Measurements from ENCODE around the gene MS4A12. TPM values are rescaled to one million over a fixed set of nuclear protein-coding genes. Genes with fewer than 3 reads are reported as not detected.

Gene MS4A12
- total RNA-seq, 1 experiment from 2014 or later: not detected

DNA sequence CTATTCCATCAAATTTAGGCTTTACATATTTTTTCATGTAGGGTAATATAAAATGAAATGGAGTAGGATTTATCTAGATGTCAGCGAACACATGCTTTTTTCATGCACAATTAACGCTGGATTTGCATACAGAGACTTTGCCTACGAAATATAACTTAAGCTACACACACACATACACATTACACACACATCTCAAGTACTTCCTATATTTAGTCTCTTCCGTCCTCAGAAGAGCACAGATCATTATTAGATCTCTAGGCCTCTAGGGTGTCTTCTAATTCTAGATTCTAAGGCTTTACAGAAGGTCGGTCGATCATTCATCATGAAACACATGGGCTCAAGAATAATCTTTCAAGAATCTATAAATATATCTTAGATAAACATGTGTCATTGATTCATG is 18.8 kb downstream of the MS4A12 start:
- DNase-seq (ENCODE audit: low spot score) (no peak), ATAC-seq (no peak)
- Mint-ChIP-seq H3K27ac (no peak overlapping the region), H3K4me3 (no peak overlapping the region), H3K9me3 (peaks cover 28% of the 10 kb centered on the region), H3K36me3 (peaks cover 19% of the 10 kb centered on the region), H3K4me1 (peaks cover 6% of the 10 kb centered on the region), H3K27me3 (ENCODE audit: low read depth) (no peaks in the 10 kb centered on the region)
- POLR2A ChIA-PET: no interaction called here
- CTCF ChIA-PET: no interaction called here
- TF ChIP-seq TP53 (CRISPR knock-in tag; IDR thresholded peaks at IDR 0.05) (no peak), ZNF232 (CRISPR knock-in tag; IDR thresholded peaks at IDR 0.05) (no peak)
- TF ChIP-seq, protein P1, sequence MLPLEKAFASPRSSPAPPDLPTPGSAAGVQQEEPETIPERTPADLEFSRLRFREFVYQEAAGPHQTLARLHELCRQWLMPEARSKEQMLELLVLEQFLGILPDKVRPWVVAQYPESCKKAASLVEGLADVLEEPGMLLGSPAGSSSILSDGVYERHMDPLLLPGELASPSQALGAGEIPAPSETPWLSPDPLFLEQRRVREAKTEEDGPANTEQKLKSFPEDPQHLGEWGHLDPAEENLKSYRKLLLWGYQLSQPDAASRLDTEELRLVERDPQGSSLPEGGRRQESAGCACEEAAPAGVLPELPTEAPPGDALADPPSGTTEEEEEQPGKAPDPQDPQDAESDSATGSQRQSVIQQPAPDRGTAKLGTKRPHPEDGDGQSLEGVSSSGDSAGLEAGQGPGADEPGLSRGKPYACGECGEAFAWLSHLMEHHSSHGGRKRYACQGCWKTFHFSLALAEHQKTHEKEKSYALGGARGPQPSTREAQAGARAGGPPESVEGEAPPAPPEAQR (CRISPR knock-in tag; IDR thresholded peaks at IDR 0.05): no peak

- Mint-ChIP-seq H3K9me3 (peaks cover 25% of the 10 kb centered on the region), H3K27ac (no peak overlapping the region), H3K4me3 (no peak overlapping the region), H3K36me3 (peaks cover 19% of the 10 kb centered on the region), H3K27me3 (ENCODE audit: low read depth) (no peaks in the 10 kb centered on the region), H3K4me1 (peaks cover 6% of the 10 kb centered on the region)
- ChIA-PET POLR2A (interaction anchor here (0.6 kb wide), 1 partner anchor 14 kb away, joined by 3 read pairs; no protein-coding TSS in a partner anchor), CTCF (no interaction called here)
- DNase-seq (ENCODE audit: low spot score) (no peak), ATAC-seq (no peak)
- TF ChIP-seq SMAD3 (CRISPR knock-in tag; IDR thresholded peaks at IDR 0.05; ENCODE audit: borderline replicate concordance) (no peak), ELF4 (CRISPR knock-in tag; IDR thresholded peaks at IDR 0.05; ENCODE audit: low read depth) (no peak), FOXK1 (CRISPR knock-in tag; IDR thresholded peaks at IDR 0.05) (no peak), RELA (CRISPR knock-in tag; IDR thresholded peaks at IDR 0.05; ENCODE audit: borderline replicate concordance) (no peak), TEAD1 (CRISPR knock-in tag; IDR thresholded peaks at IDR 0.05) (no peak), FOXP1 (CRISPR knock-in tag; IDR thresholded peaks at IDR 0.05; ENCODE audit: borderline replicate concordance) (no peak), ZNF121 (CRISPR knock-in tag; IDR thresholded peaks at IDR 0.05) (no peak), TCF7 (CRISPR knock-in tag; IDR thresholded peaks at IDR 0.05; ENCODE audit: low read depth) (no peak), ZNF232 (CRISPR knock-in tag; IDR thresholded peaks at IDR 0.05) (no peak)
- TF ChIP-seq, protein P2, sequence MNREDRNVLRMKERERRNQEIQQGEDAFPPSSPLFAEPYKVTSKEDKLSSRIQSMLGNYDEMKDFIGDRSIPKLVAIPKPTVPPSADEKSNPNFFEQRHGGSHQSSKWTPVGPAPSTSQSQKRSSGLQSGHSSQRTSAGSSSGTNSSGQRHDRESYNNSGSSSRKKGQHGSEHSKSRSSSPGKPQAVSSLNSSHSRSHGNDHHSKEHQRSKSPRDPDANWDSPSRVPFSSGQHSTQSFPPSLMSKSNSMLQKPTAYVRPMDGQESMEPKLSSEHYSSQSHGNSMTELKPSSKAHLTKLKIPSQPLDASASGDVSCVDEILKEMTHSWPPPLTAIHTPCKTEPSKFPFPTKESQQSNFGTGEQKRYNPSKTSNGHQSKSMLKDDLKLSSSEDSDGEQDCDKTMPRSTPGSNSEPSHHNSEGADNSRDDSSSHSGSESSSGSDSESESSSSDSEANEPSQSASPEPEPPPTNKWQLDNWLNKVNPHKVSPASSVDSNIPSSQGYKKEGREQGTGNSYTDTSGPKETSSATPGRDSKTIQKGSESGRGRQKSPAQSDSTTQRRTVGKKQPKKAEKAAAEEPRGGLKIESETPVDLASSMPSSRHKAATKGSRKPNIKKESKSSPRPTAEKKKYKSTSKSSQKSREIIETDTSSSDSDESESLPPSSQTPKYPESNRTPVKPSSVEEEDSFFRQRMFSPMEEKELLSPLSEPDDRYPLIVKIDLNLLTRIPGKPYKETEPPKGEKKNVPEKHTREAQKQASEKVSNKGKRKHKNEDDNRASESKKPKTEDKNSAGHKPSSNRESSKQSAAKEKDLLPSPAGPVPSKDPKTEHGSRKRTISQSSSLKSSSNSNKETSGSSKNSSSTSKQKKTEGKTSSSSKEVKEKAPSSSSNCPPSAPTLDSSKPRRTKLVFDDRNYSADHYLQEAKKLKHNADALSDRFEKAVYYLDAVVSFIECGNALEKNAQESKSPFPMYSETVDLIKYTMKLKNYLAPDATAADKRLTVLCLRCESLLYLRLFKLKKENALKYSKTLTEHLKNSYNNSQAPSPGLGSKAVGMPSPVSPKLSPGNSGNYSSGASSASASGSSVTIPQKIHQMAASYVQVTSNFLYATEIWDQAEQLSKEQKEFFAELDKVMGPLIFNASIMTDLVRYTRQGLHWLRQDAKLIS (CRISPR knock-in tag; IDR thresholded peaks at IDR 0.05; ENCODE audit: borderline replicate concordance): no peak
- TF ChIP-seq, protein P3, sequence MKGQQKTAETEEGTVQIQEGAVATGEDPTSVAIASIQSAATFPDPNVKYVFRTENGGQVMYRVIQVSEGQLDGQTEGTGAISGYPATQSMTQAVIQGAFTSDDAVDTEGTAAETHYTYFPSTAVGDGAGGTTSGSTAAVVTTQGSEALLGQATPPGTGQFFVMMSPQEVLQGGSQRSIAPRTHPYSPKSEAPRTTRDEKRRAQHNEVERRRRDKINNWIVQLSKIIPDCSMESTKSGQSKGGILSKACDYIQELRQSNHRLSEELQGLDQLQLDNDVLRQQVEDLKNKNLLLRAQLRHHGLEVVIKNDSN (CRISPR knock-in tag; IDR thresholded peaks at IDR 0.05): no peak
- TF ChIP-seq, protein P4, sequence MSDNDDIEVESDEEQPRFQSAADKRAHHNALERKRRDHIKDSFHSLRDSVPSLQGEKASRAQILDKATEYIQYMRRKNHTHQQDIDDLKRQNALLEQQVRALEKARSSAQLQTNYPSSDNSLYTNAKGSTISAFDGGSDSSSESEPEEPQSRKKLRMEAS (CRISPR knock-in tag; IDR thresholded peaks at IDR 0.05): no peak
- TF ChIP-seq, protein P5, sequence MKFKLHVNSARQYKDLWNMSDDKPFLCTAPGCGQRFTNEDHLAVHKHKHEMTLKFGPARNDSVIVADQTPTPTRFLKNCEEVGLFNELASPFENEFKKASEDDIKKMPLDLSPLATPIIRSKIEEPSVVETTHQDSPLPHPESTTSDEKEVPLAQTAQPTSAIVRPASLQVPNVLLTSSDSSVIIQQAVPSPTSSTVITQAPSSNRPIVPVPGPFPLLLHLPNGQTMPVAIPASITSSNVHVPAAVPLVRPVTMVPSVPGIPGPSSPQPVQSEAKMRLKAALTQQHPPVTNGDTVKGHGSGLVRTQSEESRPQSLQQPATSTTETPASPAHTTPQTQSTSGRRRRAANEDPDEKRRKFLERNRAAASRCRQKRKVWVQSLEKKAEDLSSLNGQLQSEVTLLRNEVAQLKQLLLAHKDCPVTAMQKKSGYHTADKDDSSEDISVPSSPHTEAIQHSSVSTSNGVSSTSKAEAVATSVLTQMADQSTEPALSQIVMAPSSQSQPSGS (CRISPR knock-in tag; IDR thresholded peaks at IDR 0.05; ENCODE audit: borderline replicate concordance, low read depth): no peak
- TF ChIP-seq, protein P6, sequence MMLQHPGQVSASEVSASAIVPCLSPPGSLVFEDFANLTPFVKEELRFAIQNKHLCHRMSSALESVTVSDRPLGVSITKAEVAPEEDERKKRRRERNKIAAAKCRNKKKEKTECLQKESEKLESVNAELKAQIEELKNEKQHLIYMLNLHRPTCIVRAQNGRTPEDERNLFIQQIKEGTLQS (CRISPR knock-in tag; conservative IDR thresholded peaks at IDR 0.05): no peak
- TF ChIP-seq, protein P7, sequence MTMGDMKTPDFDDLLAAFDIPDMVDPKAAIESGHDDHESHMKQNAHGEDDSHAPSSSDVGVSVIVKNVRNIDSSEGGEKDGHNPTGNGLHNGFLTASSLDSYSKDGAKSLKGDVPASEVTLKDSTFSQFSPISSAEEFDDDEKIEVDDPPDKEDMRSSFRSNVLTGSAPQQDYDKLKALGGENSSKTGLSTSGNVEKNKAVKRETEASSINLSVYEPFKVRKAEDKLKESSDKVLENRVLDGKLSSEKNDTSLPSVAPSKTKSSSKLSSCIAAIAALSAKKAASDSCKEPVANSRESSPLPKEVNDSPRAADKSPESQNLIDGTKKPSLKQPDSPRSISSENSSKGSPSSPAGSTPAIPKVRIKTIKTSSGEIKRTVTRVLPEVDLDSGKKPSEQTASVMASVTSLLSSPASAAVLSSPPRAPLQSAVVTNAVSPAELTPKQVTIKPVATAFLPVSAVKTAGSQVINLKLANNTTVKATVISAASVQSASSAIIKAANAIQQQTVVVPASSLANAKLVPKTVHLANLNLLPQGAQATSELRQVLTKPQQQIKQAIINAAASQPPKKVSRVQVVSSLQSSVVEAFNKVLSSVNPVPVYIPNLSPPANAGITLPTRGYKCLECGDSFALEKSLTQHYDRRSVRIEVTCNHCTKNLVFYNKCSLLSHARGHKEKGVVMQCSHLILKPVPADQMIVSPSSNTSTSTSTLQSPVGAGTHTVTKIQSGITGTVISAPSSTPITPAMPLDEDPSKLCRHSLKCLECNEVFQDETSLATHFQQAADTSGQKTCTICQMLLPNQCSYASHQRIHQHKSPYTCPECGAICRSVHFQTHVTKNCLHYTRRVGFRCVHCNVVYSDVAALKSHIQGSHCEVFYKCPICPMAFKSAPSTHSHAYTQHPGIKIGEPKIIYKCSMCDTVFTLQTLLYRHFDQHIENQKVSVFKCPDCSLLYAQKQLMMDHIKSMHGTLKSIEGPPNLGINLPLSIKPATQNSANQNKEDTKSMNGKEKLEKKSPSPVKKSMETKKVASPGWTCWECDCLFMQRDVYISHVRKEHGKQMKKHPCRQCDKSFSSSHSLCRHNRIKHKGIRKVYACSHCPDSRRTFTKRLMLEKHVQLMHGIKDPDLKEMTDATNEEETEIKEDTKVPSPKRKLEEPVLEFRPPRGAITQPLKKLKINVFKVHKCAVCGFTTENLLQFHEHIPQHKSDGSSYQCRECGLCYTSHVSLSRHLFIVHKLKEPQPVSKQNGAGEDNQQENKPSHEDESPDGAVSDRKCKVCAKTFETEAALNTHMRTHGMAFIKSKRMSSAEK (CRISPR knock-in tag; IDR thresholded peaks at IDR 0.05; ENCODE audit: borderline replicate concordance): no peak
- TF ChIP-seq, protein P8, sequence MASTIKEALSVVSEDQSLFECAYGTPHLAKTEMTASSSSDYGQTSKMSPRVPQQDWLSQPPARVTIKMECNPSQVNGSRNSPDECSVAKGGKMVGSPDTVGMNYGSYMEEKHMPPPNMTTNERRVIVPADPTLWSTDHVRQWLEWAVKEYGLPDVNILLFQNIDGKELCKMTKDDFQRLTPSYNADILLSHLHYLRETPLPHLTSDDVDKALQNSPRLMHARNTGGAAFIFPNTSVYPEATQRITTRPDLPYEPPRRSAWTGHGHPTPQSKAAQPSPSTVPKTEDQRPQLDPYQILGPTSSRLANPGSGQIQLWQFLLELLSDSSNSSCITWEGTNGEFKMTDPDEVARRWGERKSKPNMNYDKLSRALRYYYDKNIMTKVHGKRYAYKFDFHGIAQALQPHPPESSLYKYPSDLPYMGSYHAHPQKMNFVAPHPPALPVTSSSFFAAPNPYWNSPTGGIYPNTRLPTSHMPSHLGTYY (CRISPR knock-in tag; IDR thresholded peaks at IDR 0.05): no peak
These were observed 20.2 kb downstream of the MS4A12 start for GRCh38 chr11:60512651-60513225.
